Suprapubic skin (tissue), 4 donors: ENCODE measurements around the gene ENO1. TPM values are rescaled to one million over a fixed set of nuclear protein-coding genes. Genes with fewer than 3 reads are reported as not detected.
A peak's percentile ranks its signal among the peaks of the same experiment; 100 is the strongest.

Experiments used
- DNase-seq, 2 donors: peaks; one replicate each; pipeline ENCODE4 v3.0.0-alpha.2; 2019; ENCODE audit warnings: low spot score in 2 of 2
- H3K27ac ChIP-seq: fragments of 200-600 bp; sonication (generic); one replicate; pipeline ENCODE4 v1.5.1; 2019
- H3K27me3 ChIP-seq: fragments of 200-600 bp; sonication (generic); one replicate; pipeline ENCODE4 v1.5.1; 2019
- H3K36me3 ChIP-seq: fragments of 200-600 bp; sonication (generic); one replicate; pipeline ENCODE4 v1.5.1; 2019
- H3K4me1 ChIP-seq: fragments of 200-600 bp; sonication (generic); one replicate; pipeline ENCODE4 v1.5.1; 2019
- H3K4me3 ChIP-seq: fragments of 200-600 bp; sonication (generic); one replicate; pipeline ENCODE4 v1.5.1; 2019; ENCODE audit warnings: mild to moderate bottlenecking
- H3K9me3 ChIP-seq: fragments of 200-600 bp; sonication (generic); one replicate; pipeline ENCODE4 v1.5.1; 2019
- CTCF ChIP-seq, 2 donors: fragments of 200-600 bp in 1 of 2; fragments of 450-650 bp in 1 of 2; sonication (generic) in 1 of 2; IDR thresholded peaks; one replicate each; pipeline ENCODE4 v1.5.1; 2016 to 2019; ENCODE audit warnings: antibody characterized with exemption in 2 of 2, mild to moderate bottlenecking in 1 of 2, moderate library complexity in 1 of 2
- EP300 ChIP-seq: sonication (generic); formaldehyde crosslinking; IDR thresholded peaks from one replicate; pipeline ENCODE4 v1.6.1; 2017; ENCODE audit warnings: antibody characterized with exemption
- POLR2A ChIP-seq, 2 donors: fragments of 450-650 bp; IDR thresholded peaks; one replicate each; pipeline ENCODE4 v1.6.1; 2017; ENCODE audit warnings: antibody characterized with exemption in 2 of 2, mild to moderate bottlenecking in 2 of 2, moderate library complexity in 2 of 2
- POLR2AphosphoS5 ChIP-seq, 3 donors: sonication (generic); formaldehyde crosslinking; IDR thresholded peaks; one replicate each; pipeline ENCODE4 v1.6.1; 2017; ENCODE audit warnings: antibody characterized with exemption in 3 of 3
- WGBS: methylation state at CpG from one replicate; pipeline ENCODE4 v1.1.5; 2018; 5-methylcytosine and 5-hydroxymethylcytosine counted together
- total RNA-seq, 4 donors: library from RNA; depleted of rRNA; stranded (reverse); fragments of >200 nt; gene quantifications; one replicate each; pipeline ENCODE4 v1.1.0, GENCODE V29; 2016

Gene ENO1
- total RNA-seq, 4 donors from 2014 or later, result 406 to 694 (median 578) TPM

DNA sequence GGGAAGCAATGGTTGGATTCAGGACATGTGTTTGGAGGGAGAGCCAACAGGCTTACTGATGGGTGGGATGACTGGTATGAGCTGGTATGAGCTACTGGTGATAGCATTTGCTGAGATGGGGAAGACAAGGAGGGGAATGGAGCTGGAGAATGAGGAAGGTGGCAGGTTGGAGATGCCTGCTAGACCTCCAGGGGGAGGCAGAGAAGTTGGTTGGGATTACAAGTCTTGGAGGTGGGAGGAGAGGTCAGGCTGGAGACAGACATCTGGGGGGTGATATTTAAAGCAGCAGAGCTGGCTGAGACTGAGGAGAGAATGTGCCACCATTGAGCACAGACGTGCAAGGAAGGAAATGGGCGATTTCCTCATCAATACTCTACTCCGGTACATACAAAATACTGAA lies 31.8 kb upstream of the ENO1 start:
- Histone ChIP-seq H3K27me3 (no peaks in the 10 kb centered on the region), H3K9me3 (no peaks in the 10 kb centered on the region), H3K4me3 (no peak overlapping the region), H3K27ac (no peak overlapping the region), H3K36me3 (no peaks in the 10 kb centered on the region), H3K4me1 (peaks cover 16% of the 10 kb centered on the region)
- TF ChIP-seq POLR2AphosphoS5 (IDR thresholded peaks at IDR 0.05), result no peak
- no peak for TF ChIP-seq POLR2A (IDR thresholded peaks at IDR 0.05)
- no peak for TF ChIP-seq CTCF (IDR thresholded peaks at IDR 0.05)
- TF ChIP-seq EP300, result no peak
- no peak for DNase-seq
- whole genome bisulfite sequencing, result 84% methylated on average over 3 of the region's 3 CpGs

GRCh38 chr1:8908388-8909151 lies 30.1 kb upstream of the ENO1 start:
- H3K4me3 ChIP-seq, result no peak overlapping the region
- H3K4me1 ChIP-seq, result peaks cover 27% of the 10 kb centered on the region
- no peaks in the 10 kb centered on the region for H3K36me3 ChIP-seq
- no peaks in the 10 kb centered on the region for H3K9me3 ChIP-seq
- H3K27ac ChIP-seq, result no peak overlapping the region
- WGBS, result 82% methylated on average over 18 of the region's 18 CpGs
- no peak for TF ChIP-seq POLR2A (IDR thresholded peaks at IDR 0.05)
- TF ChIP-seq EP300, result no peak
- TF ChIP-seq POLR2AphosphoS5 (IDR thresholded peaks at IDR 0.05), result no peak
- no peak for TF ChIP-seq CTCF (IDR thresholded peaks at IDR 0.05)
- H3K27me3 ChIP-seq, result no peaks in the 10 kb centered on the region
- DNase-seq, result no peak

DNA sequence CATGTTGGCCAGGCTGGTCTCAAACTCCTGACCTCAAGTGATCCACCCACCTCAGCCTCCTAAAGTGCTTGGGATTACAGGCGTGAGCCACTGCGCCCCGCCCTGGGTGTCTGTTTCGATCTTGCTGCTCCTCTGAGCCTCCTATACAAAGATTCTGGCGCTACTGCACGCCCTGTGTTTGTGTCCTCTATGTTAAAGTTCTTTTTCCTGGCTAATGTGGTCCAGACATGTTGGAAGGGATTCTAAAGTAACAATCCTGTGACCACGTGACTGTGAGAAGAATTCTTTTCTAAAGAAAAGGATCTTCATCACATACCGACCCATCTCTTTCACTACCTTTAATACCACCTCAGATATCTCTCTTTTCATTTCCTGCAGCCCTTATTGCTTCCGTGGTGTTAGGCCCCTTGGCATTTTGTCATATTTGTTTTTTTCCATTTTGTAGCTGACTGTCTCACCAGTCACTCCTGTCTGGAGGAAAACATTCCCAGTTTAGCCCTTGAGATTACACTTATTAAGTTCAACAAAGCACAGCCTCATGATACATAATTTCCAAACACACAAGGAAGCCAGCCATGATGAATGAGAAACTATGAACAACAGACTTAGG lies 27.2 kb upstream of the ENO1 start:
- no peaks in the 10 kb centered on the region for H3K36me3 ChIP-seq
- TF ChIP-seq POLR2A (IDR thresholded peaks at IDR 0.05) (no peak), CTCF (IDR thresholded peaks at IDR 0.05) (no peak), EP300 (no peak), POLR2AphosphoS5 (IDR thresholded peaks at IDR 0.05) (no peak)
- DNase-seq, result no peak
- peak overlapping the region; percentile 54 for H3K27ac ChIP-seq
- H3K4me1 ChIP-seq, result peaks cover 21% of the 10 kb centered on the region
- no peak overlapping the region for H3K4me3 ChIP-seq
- H3K27me3 ChIP-seq, result no peaks in the 10 kb centered on the region
- whole genome bisulfite sequencing, result 35% methylated on average over 9 of the region's 9 CpGs
- H3K9me3 ChIP-seq, result no peaks in the 10 kb centered on the region

GRCh38 chr1:8903908-8904650 lies 25.6 kb upstream of the ENO1 start:
- H3K27me3 ChIP-seq, result no peaks in the 10 kb centered on the region
- peaks cover 37% of the 10 kb centered on the region for H3K4me1 ChIP-seq
- H3K4me3 ChIP-seq, result no peak overlapping the region
- H3K36me3 ChIP-seq, result no peaks in the 10 kb centered on the region
- no peaks in the 10 kb centered on the region for H3K9me3 ChIP-seq
- WGBS, result 47% methylated on average over 6 of the region's 6 CpGs
- H3K27ac ChIP-seq, result peak overlapping the region; percentile 52
- TF ChIP-seq CTCF (IDR thresholded peaks at IDR 0.05), result no peak
- TF ChIP-seq POLR2AphosphoS5 (IDR thresholded peaks at IDR 0.05), result peak in 2 of 3 donors; percentile 63 to 68
- DNase-seq, result peak in 1 of 2 donors; percentile 79

GRCh38 chr1:8903410-8903809 lies 24.9 kb upstream of the ENO1 start:
- Histone ChIP-seq H3K27ac (peak overlapping the region; percentile 52), H3K4me3 (no peak overlapping the region), H3K27me3 (no peaks in the 10 kb centered on the region), H3K9me3 (no peaks in the 10 kb centered on the region), H3K36me3 (no peaks in the 10 kb centered on the region), H3K4me1 (peaks cover 39% of the 10 kb centered on the region)
- 93% methylated on average over 6 of the region's 6 CpGs for WGBS
- no peak for TF ChIP-seq CTCF (IDR thresholded peaks at IDR 0.05)
- no peak for TF ChIP-seq POLR2A (IDR thresholded peaks at IDR 0.05)
- TF ChIP-seq EP300, result no peak
- no peak for TF ChIP-seq POLR2AphosphoS5 (IDR thresholded peaks at IDR 0.05)
- DNase-seq, result no peak
